ENCODE data around the gene SKAP2.

The SKAP2 gene

GRCh38 chr7:26655781-26656180, 208.6 kb downstream of the SKAP2 start:
- no peak overlapping the region for H3K27ac ChIP-seq
- no peaks in the 10 kb centered on the region for H3K9me3 ChIP-seq
- H3K4me1 ChIP-seq (ENCODE audit: control insufficient read depth in 1 of 2, insufficient read depth in 1 of 2, low read depth in 1 of 2, low read length in 1 of 2), result no peaks in the 10 kb centered on the region
- TF ChIP-seq CTCF (IDR thresholded peaks at IDR 0.05), result no peak
- H3K36me3 ChIP-seq, result peaks cover 10% of the 10 kb centered on the region
- H3K4me3 ChIP-seq (ENCODE audit: low read depth in 1 of 2, low read length in 1 of 2), result no peak overlapping the region
- H3K27me3 ChIP-seq, result no peaks in the 10 kb centered on the region

GRCh38 chr7:26653430-26654399, 210.7 kb downstream of the SKAP2 start:
- Histone ChIP-seq H3K27me3 (no peaks in the 10 kb centered on the region), H3K4me3 (ENCODE audit: low read depth in 1 of 2, low read length in 1 of 2) (no peak overlapping the region), H3K9me3 (no peaks in the 10 kb centered on the region), H3K36me3 (peaks cover 10% of the 10 kb centered on the region), H3K27ac (no peak overlapping the region), H3K4me1 (ENCODE audit: control insufficient read depth in 1 of 2, insufficient read depth in 1 of 2, low read depth in 1 of 2, low read length in 1 of 2) (no peaks in the 10 kb centered on the region)
- TF ChIP-seq CTCF (IDR thresholded peaks at IDR 0.05), result no peak

GRCh38 chr7:26652401-26653100, 211.8 kb downstream of the SKAP2 start:
- no peak overlapping the region for H3K27ac ChIP-seq
- no peak for TF ChIP-seq CTCF (IDR thresholded peaks at IDR 0.05)
- H3K36me3 ChIP-seq, result peaks cover 10% of the 10 kb centered on the region
- no peaks in the 10 kb centered on the region for H3K27me3 ChIP-seq
- H3K9me3 ChIP-seq, result no peaks in the 10 kb centered on the region
- H3K4me3 ChIP-seq (ENCODE audit: low read depth in 1 of 2, low read length in 1 of 2), result no peak overlapping the region
- no peaks in the 10 kb centered on the region for H3K4me1 ChIP-seq (ENCODE audit: control insufficient read depth in 1 of 2, insufficient read depth in 1 of 2, low read depth in 1 of 2, low read length in 1 of 2)

GRCh38 chr7:26650103-26650502, 214.3 kb downstream of the SKAP2 start:
- Histone ChIP-seq H3K27ac (no peak overlapping the region), H3K4me3 (ENCODE audit: low read depth in 1 of 2, low read length in 1 of 2) (no peak overlapping the region), H3K27me3 (no peaks in the 10 kb centered on the region), H3K9me3 (no peaks in the 10 kb centered on the region), H3K4me1 (ENCODE audit: control insufficient read depth in 1 of 2, insufficient read depth in 1 of 2, low read depth in 1 of 2, low read length in 1 of 2) (no peaks in the 10 kb centered on the region), H3K36me3 (peaks cover 10% of the 10 kb centered on the region)
- no peak for TF ChIP-seq CTCF (IDR thresholded peaks at IDR 0.05)

- Histone ChIP-seq H3K4me3 (ENCODE audit: low read depth in 1 of 2, low read length in 1 of 2) (no peak overlapping the region), H3K9me3 (no peaks in the 10 kb centered on the region), H3K4me1 (ENCODE audit: control insufficient read depth in 1 of 2, insufficient read depth in 1 of 2, low read depth in 1 of 2, low read length in 1 of 2) (no peaks in the 10 kb centered on the region), H3K27ac (no peak overlapping the region), H3K27me3 (no peaks in the 10 kb centered on the region), H3K36me3 (peaks cover 10% of the 10 kb centered on the region)
- TF ChIP-seq CTCF (IDR thresholded peaks at IDR 0.05), result no peak
Measured at GRCh38 chr7:26649388-26649787, 215.0 kb downstream of the SKAP2 start.
